HepG2 (cell line): ENCODE results near the gene ATG4B. TPM values are rescaled to one million over a fixed set of nuclear protein-coding genes. Genes with fewer than 3 reads are reported as not detected.
A peak's percentile ranks its signal among the peaks of the same experiment; 100 is the strongest.

ENCODE experiments used
- AGO1 ChIP-seq: fragments of 200-400 bp; formaldehyde crosslinking; IDR thresholded peaks from 2 replicates; pipeline ENCODE4 v1.6.1; 2017; ENCODE audit warnings: mild to moderate bottlenecking, low read depth, low read length, moderate library complexity; ENCODE audit not compliant: poor library complexity, severe bottlenecking
- ATF3 ChIP-seq: sonication (generic); formaldehyde crosslinking; IDR thresholded peaks from 2 replicates; pipeline ENCODE4 v1.4.0; 2020; ENCODE audit warnings: missing genetic modification reagents
- BRD4 ChIP-seq: sonication (generic); formaldehyde crosslinking; IDR thresholded peaks from 2 replicates; pipeline ENCODE4 v1.4.0; 2020; ENCODE audit warnings: missing genetic modification reagents
- ETV5 ChIP-seq: IDR thresholded peaks from 2 replicates; pipeline ENCODE4 v1.6.1; 2018; ENCODE audit warnings: missing biosample characterization, missing genetic modification reagents, inconsistent platforms, borderline replicate concordance
- ETV6 ChIP-seq: sonication (generic); formaldehyde crosslinking; conservative IDR thresholded peaks from 2 replicates; pipeline ENCODE4 v1.4.0; 2020; ENCODE audit warnings: missing genetic modification reagents
- HMGXB3 ChIP-seq: sonication (generic); formaldehyde crosslinking; IDR thresholded peaks from 2 replicates; pipeline ENCODE4 v1.4.0; 2020; ENCODE audit warnings: missing genetic modification reagents, borderline replicate concordance
- HOXA9 ChIP-seq: sonication (generic); formaldehyde crosslinking; IDR thresholded peaks from 2 replicates; pipeline ENCODE4 v1.8.1; 2022; ENCODE audit warnings: missing genetic modification reagents, mild to moderate bottlenecking, moderate library complexity, borderline replicate concordance
- HOXD1 ChIP-seq: sonication (generic); formaldehyde crosslinking; IDR thresholded peaks from 2 replicates; pipeline ENCODE4 v1.5.0; 2020; ENCODE audit warnings: missing genetic modification reagents
- KAT8 ChIP-seq: IDR thresholded peaks from 2 replicates; pipeline ENCODE4 v1.6.1; 2016; ENCODE audit warnings: missing genetic modification reagents, missing compliant biosample characterization
- MAX ChIP-seq: IDR thresholded peaks from 2 replicates; pipeline ENCODE4 v1.6.1; 2012; ENCODE audit warnings: inconsistent platforms
- MTERF4 ChIP-seq: sonication (generic); formaldehyde crosslinking; IDR thresholded peaks from 2 replicates; pipeline ENCODE4 v1.8.0; 2023; ENCODE audit warnings: mild to moderate bottlenecking, missing genetic modification reagents
- MXI1 ChIP-seq: IDR thresholded peaks from 3 replicates; pipeline ENCODE4 v1.6.1; 2012; ENCODE audit warnings: low read depth, low read length, inconsistent platforms, borderline replicate concordance
- NCOA2 ChIP-seq: sonication (generic); formaldehyde crosslinking; IDR thresholded peaks from 2 replicates; pipeline ENCODE4 v1.8.0; 2022; ENCODE audit warnings: inconsistent platforms
- NFIC ChIP-seq: IDR thresholded peaks from 2 replicates; pipeline ENCODE4 v1.6.1; 2012; ENCODE audit warnings: mild to moderate bottlenecking, low read length, inconsistent platforms
- PAXIP1 ChIP-seq: sonication (generic); formaldehyde crosslinking; conservative IDR thresholded peaks from 2 replicates; pipeline ENCODE4 v1.4.0; 2020; ENCODE audit warnings: mild to moderate bottlenecking, missing genetic modification reagents, moderate library complexity
- SYNCRIP ChIP-seq: fragments of 200-400 bp; formaldehyde crosslinking; IDR thresholded peaks from 2 replicates; pipeline ENCODE4 v1.6.1; 2018; ENCODE audit warnings: mild to moderate bottlenecking, low read depth, low read length; ENCODE audit not compliant: insufficient read depth
- ZNF205 ChIP-seq: IDR thresholded peaks from 2 replicates; pipeline ENCODE4 v1.6.1; 2018; ENCODE audit warnings: missing biosample characterization, missing genetic modification reagents
- ZNF296 ChIP-seq: sonication (generic); formaldehyde crosslinking; conservative IDR thresholded peaks from 2 replicates; pipeline ENCODE4 v1.5.0; 2020; ENCODE audit warnings: mild to moderate bottlenecking, missing genetic modification reagents
- ZNF562 ChIP-seq: sonication (generic); formaldehyde crosslinking; IDR thresholded peaks from 2 replicates; pipeline ENCODE4 v1.8.0; 2022; ENCODE audit warnings: missing genetic modification reagents, borderline replicate concordance
- ZNF713 ChIP-seq: sonication (generic); formaldehyde crosslinking; IDR thresholded peaks from 2 replicates; pipeline ENCODE4 v1.4.0; 2020; ENCODE audit warnings: mild to moderate bottlenecking, missing genetic modification reagents
- polyA plus RNA-seq, 8 experiments: library from polyadenylated mRNA; depleted of rRNA in 3 of 8; stranded (reverse) in 7 of 8; unstranded in 1 of 8; fragments of >200 nt; fragmentation: Illumina TruSeq in 4 of 8; extraction: Trizol in 4 of 8; gene quantifications; 2 replicates each; pipeline versions ENCODE4 v1.2.1 to v1.2.3, GENCODE V29; 2011 to 2016; ENCODE audit warnings: low read depth in 4 of 8, missing spikeins in 1 of 8, mixed read lengths in 1 of 8; ENCODE audit not compliant: insufficient read depth in 1 of 8
- total RNA-seq, 5 experiments: library from RNA; depleted of rRNA; stranded (reverse); fragments of >200 nt; fragmentation: Illumina TruSeq; extraction: Trizol; gene quantifications; 2 replicates each; pipeline ENCODE4 v1.2.3, GENCODE V29; 2016; ENCODE audit warnings: low read depth in 1 of 5

Gene ATG4B
- total and polyA plus RNA-seq, 2 of the 13 experiments (the other 11 are each of a cell fraction or from before 2014, with no cell fraction given) = 95.5 to 239 TPM

- TF ChIP-seq AGO1 = peak; percentile 52
- 0 out of 2 replicates have a peak, but pooled peaks have one; percentile 43 for TF ChIP-seq ZNF713 (CRISPR knock-in tag)
- TF ChIP-seq HOXA9 (CRISPR knock-in tag) = no peak
- no peak for TF ChIP-seq SYNCRIP
- TF ChIP-seq KAT8 (CRISPR knock-in tag) = peak; percentile 72; the same call in 1 of the 2 replicates
- peak; percentile 91; the same call in 1 of the 3 replicates for TF ChIP-seq MXI1
- TF ChIP-seq ATF3 (CRISPR knock-in tag) = peak; percentile 85
- no peak for TF ChIP-seq NFIC
- TF ChIP-seq MTERF4 (CRISPR knock-in tag) = peak; percentile 66; the same call in 1 of the 2 replicates
- TF ChIP-seq ZNF562 = no peak
- TF ChIP-seq BRD4 (CRISPR knock-in tag) = 0 out of 2 replicates have a peak, but pooled peaks have one; percentile 31
- TF ChIP-seq PAXIP1 = peak; percentile 94
- TF ChIP-seq MAX = peak; percentile 96
- peak; percentile 87; the same call in 1 of the 2 replicates for TF ChIP-seq ETV5 (CRISPR knock-in tag)
- no peak for TF ChIP-seq HOXD1 (CRISPR knock-in tag)
- TF ChIP-seq NCOA2 = peak; percentile 67; the same call in 1 of the 2 replicates
- peak; percentile 70; the same call in 1 of the 2 replicates for TF ChIP-seq HMGXB3 (CRISPR knock-in tag)
- 0 out of 2 replicates have a peak, but pooled peaks have one; percentile 39 for TF ChIP-seq ZNF205 (CRISPR knock-in tag)
- TF ChIP-seq ETV6 (CRISPR knock-in tag) = 0 out of 2 replicates have a peak, but pooled peaks have one; percentile 23
- no peak for TF ChIP-seq ZNF296
These were observed 15.8 kb downstream of the ATG4B start (continued) for GRCh38 chr2:241653210-241653750.
